ENCODE data around the gene INSIG1.

- TF ChIP-seq CTCF (IDR thresholded peaks at IDR 0.05; ENCODE audit: low read length) = no peak
- no peak for TF ChIP-seq EZH2 (IDR thresholded peaks at IDR 0.05; ENCODE audit: borderline replicate concordance, low read length)
These were observed 11.3 kb downstream of the INSIG1 start for GRCh38 chr7:155309021-155309338.
